Endothelial cell of umbilical vein (primary cell): ENCODE results near the gene SIAH1. TPM values are rescaled to one million over a fixed set of nuclear protein-coding genes. Genes with fewer than 3 reads are reported as not detected.

ENCODE experiments used
- BruUV-seq: library from RNA; stranded (reverse); fragments of 400-500 nt; replicated peaks from 2 replicates; lab custom pipeline; 2021; lab: Mats Ljungman, UMichigan
- CTCF ChIA-PET: fragments of 300-600, 350-600 bp; sonication (Branson Sonifier 250); formaldehyde crosslinking; loops from one replicate; lab custom pipeline; 2021; ENCODE audit warnings: antibody characterized with exemption, inconsistent platforms; lab: Charles Lee
- POLR2A ChIA-PET: fragments of 300-600, 350-600 bp; sonication (Branson Sonifier 250); formaldehyde crosslinking; loops from one replicate; lab custom pipeline; 2021; ENCODE audit warnings: antibody characterized with exemption, inconsistent platforms; lab: Charles Lee
- DNase-seq: peaks from one replicate; pipeline ENCODE4 v3.0.0-alpha.2; 2011; ENCODE audit warnings: low read depth, low spot score
- FAIRE-seq: peaks from 2 replicates; lab custom pipeline; 2011; peaks lifted over from hg19 to GRCh38; lab: Jason Lieb, UNC
- H2AFZ ChIP-seq: 2 replicates; pipeline ENCODE4 v1.6.0; 2012; ENCODE audit warnings: low read depth, low read length, control low read depth, inconsistent platforms
- H3K27ac ChIP-seq: 2 replicates; pipeline ENCODE4 v1.5.1; 2011; ENCODE audit warnings: low read depth, mild to moderate bottlenecking, control low read depth, low read length, moderate library complexity; ENCODE audit not compliant: insufficient read depth
- H3K27me3 ChIP-seq, 2 experiments: 2 replicates each; pipeline versions ENCODE4 v1.6.0 to v1.6.1; 2011; ENCODE audit warnings: low read length in 2 of 2, mixed read lengths in 1 of 2; ENCODE audit not compliant: control insufficient read depth in 2 of 2, insufficient read depth in 2 of 2
- H3K36me3 ChIP-seq, 2 experiments: 2 replicates in 1 of 2; 3 replicates in 1 of 2; pipeline ENCODE4 v1.5.1; 2011; ENCODE audit warnings: low read length in 2 of 2, mild to moderate bottlenecking in 1 of 2, moderate library complexity in 1 of 2; ENCODE audit not compliant: control insufficient read depth in 2 of 2, insufficient read depth in 2 of 2; ENCODE audit errors: extremely low read depth in 1 of 2
- H3K4me1 ChIP-seq: 3 replicates; pipeline ENCODE4 v1.5.1; 2011; ENCODE audit warnings: mild to moderate bottlenecking, low read length; ENCODE audit not compliant: control insufficient read depth, insufficient read depth; ENCODE audit errors: extremely low read depth
- H3K4me2 ChIP-seq: 2 replicates; pipeline ENCODE4 v1.6.1; 2011; ENCODE audit warnings: low read length, control low read depth, mixed read lengths; ENCODE audit not compliant: insufficient read depth
- H3K4me3 ChIP-seq, 3 experiments: fragments of 200-600 bp in 1 of 3; sonication (generic), shearing (Covaris generic) in 1 of 3; replicated peaks in 1 of 3; 2 replicates each; pipeline ENCODE4 v1.5.1; 2011 to 2016; ENCODE audit warnings: control low read depth in 3 of 3, low read length in 3 of 3, mild to moderate bottlenecking in 2 of 3, inconsistent platforms in 1 of 3, low read depth in 1 of 3, moderate library complexity in 1 of 3; ENCODE audit not compliant: insufficient read depth in 1 of 3
- H3K79me2 ChIP-seq: 2 replicates; pipeline ENCODE4 v1.6.0; 2012; ENCODE audit warnings: low read length, inconsistent platforms; ENCODE audit not compliant: control insufficient read depth, insufficient read depth
- H3K9ac ChIP-seq: replicated peaks from 2 replicates; pipeline ENCODE3; 2011; ENCODE audit warnings: low read length, control low read depth; ENCODE audit not compliant: insufficient read depth; ENCODE audit errors: extremely low read depth
- H3K9me1 ChIP-seq: replicated peaks from 3 replicates; pipeline ENCODE4 v1.6.0; 2011; ENCODE audit warnings: mild to moderate bottlenecking, low read length; ENCODE audit not compliant: control insufficient read depth, insufficient read depth; ENCODE audit errors: extremely low read depth
- H3K9me3 ChIP-seq: replicated peaks from 2 replicates; pipeline ENCODE4 v1.5.1; 2012; ENCODE audit warnings: low read length, inconsistent platforms; ENCODE audit not compliant: control insufficient read depth, insufficient read depth
- H4K20me1 ChIP-seq: replicated peaks from 2 replicates; pipeline ENCODE3; 2011; ENCODE audit warnings: mild to moderate bottlenecking, low read length; ENCODE audit not compliant: control insufficient read depth, insufficient read depth; ENCODE audit errors: extremely low read depth
- EZH2 ChIP-seq: IDR thresholded peaks from 2 replicates; pipeline ENCODE4 v1.6.1; 2012; ENCODE audit warnings: borderline replicate concordance, low read depth, mild to moderate bottlenecking, moderate library complexity, low read length, inconsistent platforms; ENCODE audit not compliant: severe bottlenecking
- FOS ChIP-seq: IDR thresholded peaks from 2 replicates; pipeline ENCODE4 v1.6.1; 2011; ENCODE audit warnings: mild to moderate bottlenecking, low read length, moderate library complexity, borderline replicate concordance; ENCODE audit not compliant: insufficient read depth
- GATA2 ChIP-seq: IDR thresholded peaks from 2 replicates; pipeline ENCODE4 v1.7.0; 2011; ENCODE audit warnings: low read depth, mild to moderate bottlenecking, moderate library complexity, mixed read lengths, low read length; ENCODE audit not compliant: insufficient read length, insufficient read depth
- JUN ChIP-seq: IDR thresholded peaks from 2 replicates; pipeline ENCODE4 v1.6.1; 2011; ENCODE audit warnings: borderline replicate concordance, low read depth; ENCODE audit not compliant: insufficient read length, insufficient read depth
- MYC ChIP-seq: IDR thresholded peaks from one replicate; pipeline ENCODE4 v1.6.1; 2011; ENCODE audit warnings: mild to moderate bottlenecking, low read depth, low read length
- POLR2A ChIP-seq: IDR thresholded peaks from 2 replicates; pipeline ENCODE4 v1.6.1; 2012; ENCODE audit warnings: low read depth, mild to moderate bottlenecking, control low read depth, low read length
- POLR2AphosphoS5 ChIP-seq: IDR thresholded peaks from 2 replicates; pipeline ENCODE4 v1.6.1; 2012; ENCODE audit warnings: low read depth, mild to moderate bottlenecking, control low read depth, low read length, moderate library complexity; ENCODE audit not compliant: insufficient read depth
- dilution Hi-C: fragments of 300-500 bp; cut with MboI; formaldehyde crosslinking; loops from one replicate; pipeline ENCODE4 v1.15.0; 2019; ENCODE audit warnings: low sequenced_read_pairs; ENCODE audit not compliant: extremely low pct_ligation_motif_present
- intact Hi-C: fragments of 100-400 bp; cut with micrococcal nuclease; formaldehyde crosslinking; loops from one replicate; pipeline ENCODE4 v1.10.0; 2022
- polyA plus RNA-seq, 4 experiments: library from polyadenylated mRNA; depleted of rRNA in 3 of 4; stranded (reverse) in 3 of 4; unstranded in 1 of 4; fragments of >200 nt; gene quantifications; 2 replicates each; pipeline versions ENCODE4 v1.2.1 to v1.2.3, GENCODE V29; 2011 to 2012; ENCODE audit warnings: missing spikeins in 1 of 4
- total RNA-seq: library from RNA; stranded (reverse); gene quantifications from 2 replicates; pipeline ENCODE4 v1.2.3, GENCODE V29; 2021
- TF ChIP-seq, protein P1 (sequence below), 2 donors: IDR thresholded peaks; 1 replicate in 1 of 2; 2 replicates in 1 of 2; pipeline ENCODE4 v1.5.1; 2011; ENCODE audit warnings: low read length in 2 of 2, mild to moderate bottlenecking in 2 of 2, moderate library complexity in 2 of 2, control low read depth in 1 of 2, inconsistent platforms in 1 of 2, low read depth in 1 of 2; ENCODE audit not compliant: insufficient read depth in 1 of 2; ENCODE audit errors: extremely low read depth in 1 of 2
- TF ChIP-seq, protein P2 (sequence below): IDR thresholded peaks from 2 replicates; pipeline ENCODE4 v1.6.1; 2011; ENCODE audit not compliant: insufficient read depth, insufficient read length

SIAH1 gene
- total and polyA plus RNA-seq, 2 donors (not counting 3 experiments of a cell fraction or from before 2014, with no cell fraction given), result 14.4 to 19.9 TPM

DNA sequence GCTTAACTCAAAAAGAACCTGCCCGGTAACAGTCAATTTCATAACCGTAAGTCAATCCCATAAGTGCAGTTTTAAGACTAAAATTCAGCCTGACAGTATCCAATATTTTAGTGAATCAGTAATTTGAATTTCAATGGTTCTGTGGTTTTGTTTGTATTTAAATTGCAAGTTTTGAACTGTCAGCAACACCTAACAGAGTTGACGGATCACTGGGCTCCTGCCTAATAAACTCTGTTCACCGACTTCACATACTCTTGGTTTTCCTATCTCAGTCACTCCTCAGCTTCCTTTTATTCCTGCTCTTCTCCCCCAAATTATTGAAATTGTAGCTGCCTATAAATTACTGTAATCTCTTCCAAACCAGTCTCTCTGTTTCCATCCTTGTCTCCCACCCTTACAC lies 12.5 kb downstream of the SIAH1 start:
- no peaks in the 10 kb centered on the region for H3K9me1 ChIP-seq
- intact Hi-C loops (loop anchor here (1.0 kb wide), 1 partner anchor 9 kb away; no protein-coding TSS in a partner anchor), dilution Hi-C loops (no loop called here)
- H3K27ac ChIP-seq, result no peak overlapping the region
- peaks cover 19% of the 10 kb centered on the region for H4K20me1 ChIP-seq
- H3K4me1 ChIP-seq, result no peaks in the 10 kb centered on the region
- no peak for TF ChIP-seq POLR2AphosphoS5
- TF ChIP-seq, protein P1, sequence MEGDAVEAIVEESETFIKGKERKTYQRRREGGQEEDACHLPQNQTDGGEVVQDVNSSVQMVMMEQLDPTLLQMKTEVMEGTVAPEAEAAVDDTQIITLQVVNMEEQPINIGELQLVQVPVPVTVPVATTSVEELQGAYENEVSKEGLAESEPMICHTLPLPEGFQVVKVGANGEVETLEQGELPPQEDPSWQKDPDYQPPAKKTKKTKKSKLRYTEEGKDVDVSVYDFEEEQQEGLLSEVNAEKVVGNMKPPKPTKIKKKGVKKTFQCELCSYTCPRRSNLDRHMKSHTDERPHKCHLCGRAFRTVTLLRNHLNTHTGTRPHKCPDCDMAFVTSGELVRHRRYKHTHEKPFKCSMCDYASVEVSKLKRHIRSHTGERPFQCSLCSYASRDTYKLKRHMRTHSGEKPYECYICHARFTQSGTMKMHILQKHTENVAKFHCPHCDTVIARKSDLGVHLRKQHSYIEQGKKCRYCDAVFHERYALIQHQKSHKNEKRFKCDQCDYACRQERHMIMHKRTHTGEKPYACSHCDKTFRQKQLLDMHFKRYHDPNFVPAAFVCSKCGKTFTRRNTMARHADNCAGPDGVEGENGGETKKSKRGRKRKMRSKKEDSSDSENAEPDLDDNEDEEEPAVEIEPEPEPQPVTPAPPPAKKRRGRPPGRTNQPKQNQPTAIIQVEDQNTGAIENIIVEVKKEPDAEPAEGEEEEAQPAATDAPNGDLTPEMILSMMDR (IDR thresholded peaks at IDR 0.05; ENCODE audit: extremely low read depth in 1 of 2, insufficient read depth in 1 of 2, low read depth in 1 of 2, low read length in 2 of 2), result no peak
- TF ChIP-seq EZH2, result no peak
- H3K4me3 ChIP-seq, result no peak overlapping the region
- no peak overlapping the region for H2AFZ ChIP-seq
- DNase-seq (no peak), FAIRE-seq (no peak)
- no peaks in the 10 kb centered on the region for H3K9me3 ChIP-seq
- ChIA-PET POLR2A (no interaction called here), CTCF (interaction anchor here (1.3 kb wide), 1 partner anchor 250 kb away, joined by 3 read pairs; no protein-coding TSS in a partner anchor)
- no peaks in the 10 kb centered on the region for H3K36me3 ChIP-seq
- no peaks in the 10 kb centered on the region for H3K27me3 ChIP-seq
- no TSS peak for BruUV-seq
- H3K9ac ChIP-seq, result no peak overlapping the region
- no peak overlapping the region for H3K4me2 ChIP-seq
- peaks cover 91% of the 10 kb centered on the region for H3K79me2 ChIP-seq

DNA sequence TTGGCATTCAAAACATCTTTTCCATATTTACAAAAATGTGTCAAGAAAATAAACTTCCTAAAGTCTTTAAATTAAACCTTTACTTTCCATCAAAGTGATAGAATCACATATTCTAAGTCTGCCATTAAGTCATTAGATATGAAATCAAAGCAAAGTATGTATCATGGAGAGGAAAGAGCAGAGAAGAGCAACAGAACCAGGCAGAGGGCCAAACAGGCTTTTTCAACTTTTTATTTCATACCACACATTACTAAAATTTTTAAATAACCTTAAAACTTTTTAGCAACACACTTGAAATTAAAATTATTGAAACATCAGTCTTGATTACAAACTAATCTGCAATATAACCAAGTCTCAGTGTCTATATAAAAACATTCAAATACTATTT lies 13.8 kb downstream of the SIAH1 start:
- dilution Hi-C loops, result no loop called here
- Histone ChIP-seq H3K27me3 (no peaks in the 10 kb centered on the region), H3K9ac (no peak overlapping the region), H3K4me3 (no peak overlapping the region), H4K20me1 (peaks cover 22% of the 10 kb centered on the region), H3K4me1 (peaks cover 6% of the 10 kb centered on the region), H3K79me2 (peaks cover 91% of the 10 kb centered on the region), H3K36me3 (no peaks in the 10 kb centered on the region), H3K9me1 (no peaks in the 10 kb centered on the region), H2AFZ (no peak overlapping the region), H3K4me2 (no peak overlapping the region), H3K9me3 (no peaks in the 10 kb centered on the region), H3K27ac (no peak overlapping the region)
- intact Hi-C loops, result no loop called here
- TF ChIP-seq GATA2 (no peak), POLR2AphosphoS5 (no peak), FOS (no peak), MYC (no peak), POLR2A (no peak), EZH2 (no peak), JUN (no peak)
- TF ChIP-seq, protein P1 (IDR thresholded peaks at IDR 0.05; ENCODE audit: extremely low read depth in 1 of 2, insufficient read depth in 1 of 2, low read depth in 1 of 2, low read length in 2 of 2), result no peak
- TF ChIP-seq, protein P2, sequence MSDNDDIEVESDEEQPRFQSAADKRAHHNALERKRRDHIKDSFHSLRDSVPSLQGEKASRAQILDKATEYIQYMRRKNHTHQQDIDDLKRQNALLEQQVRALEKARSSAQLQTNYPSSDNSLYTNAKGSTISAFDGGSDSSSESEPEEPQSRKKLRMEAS, result no peak
- CTCF ChIA-PET, result interaction anchor here (0.6 to 0.8 kb wide), 2 partner anchors 14 to 252 kb away, joined by 3 read pairs; partner anchors contain the start of gene SIAH1
- no TSS peak for BruUV-seq
- POLR2A ChIA-PET, result no interaction called here
- FAIRE-seq (no peak), DNase-seq (no peak)
